GM12875 (cell line): ENCODE results near the gene FAM149B1.

Experiments used
- H3K4me3 ChIP-seq: one replicate; pipeline ENCODE4 v1.5.1; 2011; ENCODE audit warnings: low read depth, low read length, control low read depth
- CTCF ChIP-seq: IDR thresholded peaks from 2 replicates; pipeline ENCODE4 v1.5.1; 2011; ENCODE audit warnings: low read depth, mild to moderate bottlenecking, control low read depth, inconsistent platforms, low read length, moderate library complexity, borderline replicate concordance; ENCODE audit not compliant: insufficient read depth

FAM149B1 gene

GRCh38 chr10:73289958-73290357 lies 122.0 kb downstream of the FAM149B1 start:
- H3K4me3 ChIP-seq = no peak overlapping the region
- TF ChIP-seq CTCF = no peak

- no peak for TF ChIP-seq CTCF
- H3K4me3 ChIP-seq = no peak overlapping the region
Measured at GRCh38 chr10:73293461-73293860, 125.5 kb downstream of the FAM149B1 start.
